ENCODE results near the gene SSTR3.

SSTR3 gene

DNA sequence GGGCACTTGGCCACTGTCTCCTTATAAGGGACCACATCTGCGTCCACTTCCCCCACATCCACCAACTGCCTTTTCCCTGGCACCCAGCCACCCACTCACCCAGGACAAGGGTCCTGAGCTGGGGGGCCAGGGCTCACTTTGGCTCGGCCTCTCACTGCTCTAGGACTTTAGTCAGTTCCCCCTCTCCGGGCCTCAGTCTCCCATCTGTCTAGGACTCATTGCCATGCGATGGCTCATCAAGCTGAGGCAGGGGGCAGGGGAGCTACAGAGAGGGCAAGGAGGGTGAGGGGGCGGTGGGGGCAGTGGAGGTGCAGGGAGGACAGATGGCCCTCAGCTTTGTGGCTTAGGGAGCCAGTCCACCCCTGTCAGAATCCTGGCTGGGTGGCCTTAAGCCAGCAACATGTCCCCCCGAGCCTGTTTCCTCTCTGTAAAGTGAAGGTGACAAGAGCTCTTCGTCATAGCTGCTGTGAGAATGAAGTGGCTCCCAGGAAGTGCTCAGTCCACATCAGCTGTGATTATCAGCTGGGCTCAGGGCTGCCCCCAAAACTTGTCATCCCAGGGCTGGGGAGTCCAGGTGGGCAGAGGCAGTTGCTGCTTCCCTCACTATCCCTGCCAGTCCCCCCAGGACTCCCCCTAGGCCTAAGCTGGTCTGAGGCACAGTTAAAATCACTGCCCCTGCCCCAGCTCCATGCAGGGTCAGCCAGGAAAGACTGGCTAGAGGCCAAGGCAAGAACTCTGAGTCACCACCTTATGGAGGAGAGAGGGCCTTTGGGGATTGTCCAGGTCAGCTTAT lies 16.9 kb upstream of the SSTR3 start:
- peak; percentile 82 for DNase-seq (ENCODE audit: low read depth)

DNA sequence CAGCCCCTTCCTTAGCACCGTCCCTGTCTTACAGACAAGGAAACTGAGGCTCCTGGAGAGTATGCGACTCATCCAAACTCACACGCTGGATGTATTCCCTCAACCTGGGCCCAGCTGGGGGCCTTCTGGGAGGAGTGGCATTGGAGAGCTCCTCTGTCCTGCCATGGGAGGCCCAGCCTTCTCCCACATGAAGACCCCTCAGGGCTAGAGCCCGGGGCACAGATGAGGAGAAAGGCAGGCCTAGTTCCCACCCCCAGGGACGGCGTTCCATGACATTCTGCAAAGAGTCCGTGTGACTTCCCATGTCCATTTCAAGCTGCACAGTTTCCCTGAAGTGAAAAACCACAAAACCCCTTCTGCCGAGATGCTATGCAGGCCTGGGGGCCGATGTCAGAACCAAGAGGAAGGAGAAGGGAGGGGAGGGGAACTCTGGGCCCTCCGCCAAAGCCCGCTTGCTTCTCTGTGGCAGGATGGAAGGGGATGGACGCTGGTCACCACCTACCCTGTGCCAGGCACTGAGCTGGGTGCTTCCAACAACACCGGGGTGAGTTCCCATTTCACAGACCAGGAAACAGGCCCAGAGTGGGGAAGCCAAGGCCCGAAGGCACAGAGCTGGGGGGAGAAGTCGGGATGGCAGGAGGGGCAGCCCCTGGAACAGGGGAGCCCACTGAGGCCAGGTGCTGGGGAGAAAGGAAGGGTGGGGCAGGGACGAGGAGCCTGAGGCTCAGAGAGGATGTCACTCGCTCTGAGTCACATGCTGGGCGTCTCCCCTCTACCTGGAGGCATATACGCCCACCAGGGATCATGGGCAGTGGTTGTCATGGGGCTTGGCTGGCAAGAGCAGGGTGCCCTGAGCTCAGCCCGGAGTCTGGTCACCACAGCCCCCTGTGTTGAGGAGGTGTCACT lies 16.1 kb upstream of the SSTR3 start:
- peak; percentile 46 for DNase-seq (ENCODE audit: low read depth)

DNA sequence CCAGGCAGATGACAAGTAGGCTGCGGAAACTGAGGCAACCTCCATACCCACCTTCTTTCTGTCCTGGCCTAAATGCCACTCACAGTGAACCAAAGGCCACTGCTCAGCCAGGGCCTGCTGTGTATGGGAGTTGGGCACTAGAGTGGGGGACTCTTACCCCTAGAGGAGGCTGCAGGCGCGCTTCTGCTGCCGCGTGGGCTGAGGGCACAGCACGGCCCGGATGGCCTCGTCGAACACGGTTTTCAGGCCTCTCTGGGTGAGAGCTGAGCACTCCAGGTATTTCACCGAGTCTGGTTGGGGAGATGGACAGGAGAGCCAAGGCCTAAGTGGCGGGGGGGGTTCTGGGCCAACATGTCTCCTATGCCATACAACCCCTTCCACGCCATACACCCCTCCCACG lies 14.2 kb upstream of the SSTR3 start:
- no peak for DNase-seq (ENCODE audit: low read depth)

DNA sequence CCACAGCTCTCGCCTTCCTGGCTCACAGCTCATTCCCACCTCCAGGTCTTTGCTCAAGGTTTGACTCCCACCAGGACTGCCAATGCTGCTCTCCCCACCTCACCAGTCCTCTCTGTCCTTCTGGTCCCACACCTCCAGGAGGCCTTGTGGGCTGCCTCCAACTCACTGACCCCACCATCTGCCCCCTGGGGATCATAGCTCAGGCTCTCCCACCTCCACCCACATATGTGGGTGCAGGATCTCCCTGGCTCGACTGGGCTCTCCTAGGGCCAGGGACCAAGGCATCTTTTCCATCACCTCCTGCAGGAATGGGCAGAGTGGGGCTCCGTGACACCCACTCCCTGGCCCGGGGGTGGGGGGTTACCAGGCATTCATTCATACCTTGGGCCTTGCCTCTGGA lies 13.8 kb upstream of the SSTR3 start:
- DNase-seq (ENCODE audit: low read depth) = no peak

DNA sequence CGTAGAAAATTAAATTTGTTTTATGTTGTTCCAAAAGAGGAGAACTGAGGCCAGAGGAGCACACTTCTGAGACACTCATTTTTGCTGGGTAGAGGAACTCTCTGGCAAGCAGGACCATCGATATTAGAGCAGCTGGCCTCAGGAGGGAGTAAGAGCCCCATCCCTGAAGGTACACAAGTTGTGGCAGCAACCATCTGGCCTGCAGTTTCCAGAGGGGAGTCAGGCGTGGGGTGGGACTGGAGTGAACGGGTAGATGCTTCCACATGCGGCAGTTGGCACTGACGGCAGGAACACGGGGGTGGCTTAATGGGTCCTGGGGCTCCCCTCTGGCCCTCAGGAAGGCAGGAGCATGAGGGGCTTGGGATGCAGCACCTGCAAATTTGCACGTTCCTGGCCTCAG lies 13.2 kb upstream of the SSTR3 start:
- no peak for DNase-seq (ENCODE audit: low read depth)

DNA sequence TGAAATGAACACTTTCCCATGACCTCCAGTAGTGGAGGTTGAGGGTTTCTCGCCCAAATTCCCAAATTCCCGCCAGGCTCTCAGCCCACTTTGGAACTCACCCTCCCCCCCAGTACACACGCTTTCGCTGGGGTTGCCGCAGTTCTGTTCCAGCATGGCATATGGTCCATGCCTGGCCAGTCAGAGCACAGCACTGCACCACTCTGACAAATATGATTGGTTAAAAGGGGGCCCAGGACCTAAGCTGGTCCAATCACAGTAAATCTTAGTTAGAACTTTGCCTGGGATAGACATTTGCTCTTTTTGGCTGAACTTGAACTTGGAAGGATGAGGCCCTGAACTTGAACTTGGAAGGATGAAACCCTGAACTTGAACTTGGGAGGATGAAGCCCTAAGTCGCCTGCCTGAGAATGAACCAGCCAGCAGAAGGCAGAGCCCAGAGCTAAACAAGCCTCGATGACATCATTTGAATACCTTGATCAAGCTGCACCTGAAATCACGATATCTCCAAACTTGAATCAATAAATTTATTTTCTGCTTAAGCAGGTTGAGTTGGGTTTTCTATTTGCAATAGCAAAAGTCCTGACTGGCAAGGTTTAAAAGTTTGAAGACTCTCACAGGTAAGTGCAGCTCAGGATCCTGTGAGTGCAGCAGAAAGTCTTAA lies 12.6 kb upstream of the SSTR3 start:
- DNase-seq (ENCODE audit: low read depth) = no peak

DNA sequence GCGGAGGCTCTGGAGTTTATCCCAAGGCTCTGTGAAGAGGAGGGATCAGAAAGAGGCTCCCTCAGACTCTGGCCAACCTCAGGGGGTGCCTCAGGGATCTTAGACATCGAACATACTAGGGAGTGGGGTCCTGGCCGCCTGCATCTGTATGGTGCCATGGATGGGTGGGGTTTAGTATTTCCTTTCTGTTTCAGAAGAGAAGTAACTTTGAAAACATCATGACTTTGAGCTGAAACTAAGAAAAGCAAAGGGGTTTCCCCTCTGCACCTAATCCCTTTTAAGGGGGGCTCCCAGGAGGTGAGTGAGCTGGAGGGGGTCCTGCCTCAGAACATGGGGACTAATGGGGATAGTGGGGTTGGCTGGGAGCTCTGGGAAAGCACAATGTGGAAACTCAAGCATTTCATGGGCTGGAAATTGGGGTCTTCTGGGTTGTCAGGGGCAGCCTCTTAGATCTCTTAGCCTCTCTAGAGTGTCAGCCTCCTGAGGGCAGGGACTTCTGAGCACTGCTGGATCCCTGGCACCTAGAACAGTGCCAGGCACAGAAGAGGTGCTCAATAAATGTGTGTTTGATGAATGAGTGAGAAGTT lies 11.8 kb upstream of the SSTR3 start:
- no peak for DNase-seq (ENCODE audit: low read depth)

DNA sequence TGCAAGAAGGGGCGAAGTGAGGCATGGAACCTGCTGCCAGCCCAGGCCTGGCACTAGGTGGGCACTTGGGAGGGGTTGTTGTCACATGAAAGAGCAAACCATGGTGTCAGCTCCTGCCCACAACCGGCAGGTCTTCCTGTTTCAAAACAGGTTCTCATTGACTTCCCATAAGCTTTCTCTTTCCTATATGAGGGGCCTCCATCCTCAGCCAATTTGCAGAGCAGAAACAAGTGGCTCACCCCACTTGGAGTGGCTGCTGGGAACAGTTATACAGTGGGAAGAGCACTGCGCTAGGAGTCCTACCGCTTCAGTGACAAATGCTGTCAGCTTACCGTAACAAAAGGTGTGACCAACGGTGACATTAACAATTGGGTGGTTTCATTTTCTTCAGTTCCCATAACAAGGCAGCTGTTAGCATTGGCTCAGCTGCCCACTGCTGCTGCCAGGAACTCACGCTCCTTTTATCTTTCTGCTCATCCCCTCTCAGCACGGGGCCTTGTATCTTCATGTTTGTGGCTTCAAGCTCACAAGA lies 10.2 kb upstream of the SSTR3 start:
- no peak for DNase-seq (ENCODE audit: low read depth)

DNA sequence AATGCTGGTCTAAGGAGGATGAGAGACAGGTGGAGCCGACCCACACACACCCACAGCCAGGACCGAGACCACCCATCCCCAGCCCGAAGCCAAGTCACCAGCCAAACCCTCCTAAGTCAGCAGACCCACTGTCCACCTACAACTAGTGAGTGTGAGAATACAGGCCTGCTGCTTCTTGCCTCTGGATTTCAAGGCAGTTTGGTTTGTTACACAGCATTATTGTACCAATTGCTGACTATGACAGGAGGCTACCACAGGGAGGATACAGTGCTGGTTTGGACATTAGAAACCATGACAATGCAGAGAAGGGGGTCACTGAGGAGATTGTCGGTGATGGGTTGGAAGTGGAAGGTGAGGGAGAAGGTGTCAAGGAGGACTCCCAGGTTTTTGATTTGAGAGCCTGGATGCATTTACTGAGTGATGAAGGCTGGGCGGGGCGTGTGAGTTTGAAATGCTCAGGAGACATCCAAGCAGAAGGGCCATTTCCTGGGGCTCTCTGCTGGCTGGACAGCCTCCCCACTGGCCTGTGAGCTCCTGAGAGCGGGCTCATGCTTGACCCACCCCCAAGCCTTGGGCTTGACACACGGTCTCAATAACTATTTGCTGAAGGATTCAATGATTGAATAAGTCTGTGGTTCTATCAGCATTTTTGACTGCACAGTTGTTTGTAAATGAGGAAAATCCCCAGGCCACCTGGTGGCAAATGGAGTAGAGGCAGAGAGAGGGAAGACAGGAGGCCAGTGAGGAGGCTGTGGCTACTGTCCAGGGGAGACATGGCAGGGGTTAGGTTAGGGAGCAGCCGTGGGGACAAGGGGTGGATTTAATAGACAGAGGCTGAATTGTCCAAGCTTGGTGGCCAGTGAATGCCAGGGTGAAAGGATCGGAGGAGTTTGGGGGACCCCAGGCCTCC lies 9.4 kb upstream of the SSTR3 start:
- no peak for DNase-seq (ENCODE audit: low read depth)

DNA sequence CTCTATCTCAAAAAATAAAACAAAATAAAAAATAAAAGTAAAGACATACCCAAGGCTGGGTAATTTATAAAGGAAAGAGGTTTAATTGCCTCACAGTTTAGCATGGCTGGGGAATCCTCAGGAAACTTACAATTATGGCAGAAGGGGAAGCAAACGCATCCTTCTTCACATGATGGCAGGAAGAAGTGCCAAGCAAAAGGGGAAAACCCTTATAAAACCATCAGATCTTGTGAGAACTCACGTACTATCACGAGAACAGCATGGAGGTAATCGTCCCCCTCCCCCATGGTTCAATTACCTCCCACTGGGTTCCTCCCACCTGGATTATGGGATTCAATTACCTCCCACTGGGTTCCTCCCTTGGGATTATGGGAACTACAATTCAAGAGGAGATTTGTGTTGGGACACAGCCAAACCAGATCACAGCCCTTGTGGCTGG lies 8.3 kb upstream of the SSTR3 start:
- no peak for DNase-seq (ENCODE audit: low read depth)

DNA sequence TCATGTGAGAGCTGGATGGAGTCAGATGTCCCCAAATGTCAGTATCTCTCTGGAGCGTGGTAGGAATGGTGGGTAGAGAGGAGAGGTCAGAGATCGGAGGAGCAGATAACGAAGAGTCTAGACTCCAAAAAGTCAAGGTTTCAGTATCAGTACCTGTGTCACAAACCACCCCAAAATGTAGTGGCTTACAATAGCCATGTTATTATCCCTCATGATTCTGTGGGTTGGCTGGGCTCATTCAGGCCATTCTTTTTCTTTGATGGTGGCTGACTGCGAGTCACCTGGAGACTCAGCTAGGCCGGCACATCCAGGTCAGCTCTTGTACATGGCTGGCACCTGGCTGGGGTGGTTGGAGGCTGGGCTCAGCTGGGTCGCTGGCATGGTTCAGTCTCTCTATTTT lies 7.3 kb upstream of the SSTR3 start:
- DNase-seq (ENCODE audit: low read depth) = no peak

DNA sequence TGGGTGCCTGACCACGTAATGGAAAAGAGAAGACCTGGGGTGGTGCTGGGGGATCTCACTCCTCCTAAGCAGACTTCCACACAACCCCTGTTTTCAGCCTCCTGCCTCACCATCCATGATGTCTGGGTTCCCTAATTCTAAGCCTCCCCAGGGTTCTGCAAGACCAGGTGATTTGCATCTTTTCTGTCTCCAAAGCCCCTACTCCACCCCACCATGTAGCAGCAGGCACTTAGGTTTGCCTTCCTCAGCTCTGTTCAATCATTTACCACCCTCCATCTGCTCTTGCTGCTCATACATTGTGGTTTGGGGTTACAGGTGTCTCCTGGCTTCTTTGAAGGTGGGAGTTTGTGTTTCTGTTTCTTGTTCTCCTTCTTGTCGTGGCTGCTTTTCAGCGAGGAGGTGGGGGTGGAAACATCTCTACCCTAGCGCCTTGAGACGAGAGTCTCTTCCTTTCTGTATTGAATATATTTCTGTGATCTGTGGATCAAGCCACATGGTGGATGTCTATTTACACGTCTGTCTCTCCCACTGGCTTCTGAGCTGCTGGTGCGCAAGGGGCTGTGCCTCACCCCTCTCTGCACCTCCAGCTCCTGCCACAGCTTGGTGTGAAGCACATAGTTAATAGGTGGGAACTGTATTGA lies 6.6 kb upstream of the SSTR3 start:
- no peak for DNase-seq (ENCODE audit: low read depth)

DNA sequence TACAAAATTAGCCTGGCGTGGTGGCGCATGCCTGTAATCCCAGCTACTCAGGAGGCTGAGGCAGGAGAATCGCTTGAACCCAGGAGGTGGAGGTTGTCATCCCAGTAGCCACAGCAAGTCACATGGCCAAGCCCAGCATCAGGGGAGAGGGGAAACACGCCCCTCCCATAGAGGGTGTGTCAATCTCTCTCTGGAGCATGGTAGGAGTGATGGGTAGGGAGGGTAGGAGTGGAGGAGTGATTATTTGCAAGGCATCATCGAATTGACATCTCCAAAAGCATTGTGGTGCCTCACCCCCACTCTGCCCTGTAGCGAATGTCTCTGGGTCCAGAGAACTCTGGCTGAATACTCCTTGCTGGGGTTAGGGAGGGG lies 6.1 kb upstream of the SSTR3 start:
- DNase-seq (ENCODE audit: low read depth) = no peak

DNA sequence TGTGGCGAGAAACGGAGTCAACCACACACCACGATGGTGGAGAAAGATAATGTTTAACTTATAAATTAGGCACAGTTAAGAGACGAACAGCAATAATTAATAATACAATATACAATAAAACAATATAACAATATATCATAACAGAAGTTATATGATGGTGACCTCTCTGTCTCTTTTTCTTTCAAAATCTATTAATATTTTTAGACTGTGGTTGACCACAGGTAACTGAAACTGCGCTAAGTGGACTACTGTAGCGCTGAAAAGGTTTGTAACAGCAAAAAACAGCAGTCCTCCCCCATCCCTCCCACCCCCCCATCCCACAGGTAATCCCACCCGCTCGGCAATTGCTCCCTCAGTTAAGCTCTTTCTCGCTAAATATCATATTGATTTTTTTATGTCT lies 3.6 kb upstream of the SSTR3 start:
- DNase-seq (ENCODE audit: low read depth) = no peak

DNA sequence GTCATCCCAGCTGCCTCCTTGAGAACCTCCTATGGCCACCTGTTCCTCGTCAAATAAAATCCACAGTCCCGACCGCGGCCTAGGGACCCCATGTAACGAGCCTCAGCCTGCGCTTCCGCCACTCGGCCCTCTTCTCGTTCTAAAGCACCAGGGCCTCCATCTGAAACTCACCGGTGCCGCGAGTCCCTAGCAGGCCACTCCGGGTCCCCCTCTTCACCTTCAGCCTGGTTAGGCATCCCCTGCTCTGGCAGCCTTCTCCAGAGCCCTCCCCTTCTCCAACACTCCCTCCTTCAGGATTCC lies 2.4 kb upstream of the SSTR3 start:
- no peak for DNase-seq (ENCODE audit: low read depth)

DNA sequence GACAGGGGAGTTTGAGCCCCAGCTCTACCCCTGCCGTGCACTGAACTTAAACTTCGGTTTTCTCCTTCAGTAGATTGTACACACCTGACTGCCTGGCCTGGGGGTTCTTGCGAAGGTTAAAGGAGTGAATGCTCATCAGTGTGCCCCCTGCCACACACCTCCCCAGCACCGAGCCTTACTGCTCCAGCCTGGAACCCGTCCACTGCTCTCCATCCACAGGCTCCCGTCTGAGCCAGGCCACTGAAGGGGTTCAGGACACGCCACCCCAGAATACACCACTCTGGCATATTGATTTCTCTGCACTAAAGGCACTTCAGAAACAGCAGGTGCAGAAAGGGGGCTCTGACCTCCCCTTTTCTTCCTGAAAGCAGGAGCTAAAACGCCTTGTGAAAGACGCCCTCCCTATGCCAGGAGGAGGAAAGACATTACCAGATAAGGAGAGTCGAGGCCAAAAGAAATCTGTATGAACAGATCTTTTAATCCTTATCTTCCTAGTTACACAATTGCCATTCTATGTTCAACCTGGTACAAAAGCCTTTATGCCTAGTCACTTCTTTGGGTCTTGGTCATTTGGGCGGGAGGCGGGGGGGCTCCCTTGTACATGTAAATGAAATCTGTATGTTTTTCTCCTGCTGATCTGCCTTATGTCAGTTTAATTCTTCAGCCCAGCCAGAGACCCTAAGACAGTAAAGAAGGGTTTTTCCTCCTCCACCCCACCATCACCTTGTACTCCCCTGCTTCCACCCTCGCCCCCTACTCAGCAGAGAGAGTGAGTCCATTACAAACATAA lies 1.9 kb upstream of the SSTR3 start:
- DNase-seq (ENCODE audit: low read depth) = no peak

DNA sequence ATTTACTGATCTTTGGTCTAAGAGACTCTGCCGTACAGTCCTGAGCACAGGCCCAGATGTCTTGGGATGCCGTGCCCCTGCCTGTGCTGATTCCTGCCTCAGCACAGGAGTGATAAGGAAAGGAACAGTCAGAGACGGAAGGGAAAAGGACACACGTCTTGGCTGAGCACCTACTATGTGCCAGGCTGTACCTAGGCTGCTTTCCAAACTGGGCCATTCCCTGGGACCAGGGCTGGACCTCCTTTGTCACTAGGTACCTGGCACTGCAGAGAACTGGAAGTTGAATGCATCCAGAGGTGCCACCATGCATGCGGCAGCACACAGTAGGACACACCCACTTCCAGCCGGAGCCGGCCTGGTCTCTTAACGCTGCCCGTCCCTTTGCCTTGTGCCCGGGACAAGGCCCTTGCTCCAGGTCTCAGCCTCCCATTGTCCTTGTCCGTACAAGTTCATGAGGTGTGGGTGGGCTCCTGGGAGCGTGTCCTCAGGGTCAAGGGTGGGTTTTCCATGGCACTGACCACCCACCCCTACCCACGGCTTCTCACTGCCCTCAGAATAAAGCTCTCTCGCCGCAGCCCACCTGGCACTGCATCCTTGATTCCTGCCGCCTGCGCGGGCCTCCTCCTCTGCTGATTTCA lies 1.1 kb upstream of the SSTR3 start:
- DNase-seq (ENCODE audit: low read depth) = no peak

DNA sequence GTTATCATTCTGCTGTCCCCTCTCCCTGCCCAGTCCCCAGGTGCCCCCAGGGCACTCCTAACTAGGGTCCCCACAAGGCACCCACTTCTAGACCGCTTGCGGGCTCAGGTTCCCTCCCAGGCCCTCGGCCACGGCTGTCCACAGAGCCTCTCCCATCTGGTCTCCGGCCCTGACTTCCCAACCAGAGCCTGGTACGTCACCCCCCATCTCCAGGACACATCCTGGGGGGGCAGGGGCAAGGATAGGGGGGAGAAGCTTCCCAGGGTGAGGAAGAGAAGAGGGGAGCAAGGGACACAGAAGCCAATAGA lies 457 bp downstream of the SSTR3 start:
- DNase-seq (ENCODE audit: low read depth) = no peak

DNA sequence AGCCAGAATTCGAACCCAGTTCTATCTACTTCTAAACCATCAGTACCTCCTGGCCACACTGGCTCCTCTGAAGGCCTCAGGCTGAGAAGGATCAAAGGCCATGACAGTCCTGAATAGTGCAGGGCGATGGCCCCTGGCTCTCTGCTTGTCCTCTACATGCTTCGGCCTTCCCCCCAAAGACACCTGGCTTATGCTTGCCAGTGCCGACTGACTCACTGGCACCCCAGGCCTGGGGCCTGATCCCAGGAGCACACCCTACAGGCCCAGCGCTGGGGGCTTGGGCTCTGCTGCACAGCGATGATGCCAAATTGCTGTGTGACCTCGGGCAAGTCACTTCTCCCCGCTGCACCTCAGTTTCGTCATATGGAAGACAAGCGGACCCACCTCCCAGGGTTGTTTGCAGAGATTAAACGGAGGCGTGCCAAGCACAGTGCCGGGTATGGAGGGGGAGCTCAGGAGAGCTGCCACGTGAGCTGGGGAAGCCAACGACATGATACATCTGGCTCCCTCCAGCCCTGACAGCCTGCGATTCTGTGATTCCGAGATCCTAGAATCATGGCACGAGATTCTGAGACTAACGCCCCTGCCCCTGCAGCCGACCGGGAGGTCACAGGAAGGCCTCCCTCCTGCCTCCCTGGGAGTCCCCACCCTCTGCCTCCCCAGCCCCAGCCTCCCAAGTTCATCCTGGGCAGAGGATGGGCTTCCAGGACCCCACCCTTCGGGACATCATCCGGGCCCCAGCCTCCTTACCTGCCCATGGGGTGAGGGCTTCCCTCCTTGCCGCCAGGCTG lies 1.0 kb downstream of the SSTR3 start:
- DNase-seq (ENCODE audit: low read depth) = no peak

All from iris pigment epithelial cell (primary cell).